Measurements from ENCODE around the gene A4GALT.
"Not testable (repeated sequence)": the region's sequence is repeated elsewhere in the genome, so short reads cannot be mapped to it uniquely, and the experiment has no call there.

Gene A4GALT, protein sequence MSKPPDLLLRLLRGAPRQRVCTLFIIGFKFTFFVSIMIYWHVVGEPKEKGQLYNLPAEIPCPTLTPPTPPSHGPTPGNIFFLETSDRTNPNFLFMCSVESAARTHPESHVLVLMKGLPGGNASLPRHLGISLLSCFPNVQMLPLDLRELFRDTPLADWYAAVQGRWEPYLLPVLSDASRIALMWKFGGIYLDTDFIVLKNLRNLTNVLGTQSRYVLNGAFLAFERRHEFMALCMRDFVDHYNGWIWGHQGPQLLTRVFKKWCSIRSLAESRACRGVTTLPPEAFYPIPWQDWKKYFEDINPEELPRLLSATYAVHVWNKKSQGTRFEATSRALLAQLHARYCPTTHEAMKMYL

DNA sequence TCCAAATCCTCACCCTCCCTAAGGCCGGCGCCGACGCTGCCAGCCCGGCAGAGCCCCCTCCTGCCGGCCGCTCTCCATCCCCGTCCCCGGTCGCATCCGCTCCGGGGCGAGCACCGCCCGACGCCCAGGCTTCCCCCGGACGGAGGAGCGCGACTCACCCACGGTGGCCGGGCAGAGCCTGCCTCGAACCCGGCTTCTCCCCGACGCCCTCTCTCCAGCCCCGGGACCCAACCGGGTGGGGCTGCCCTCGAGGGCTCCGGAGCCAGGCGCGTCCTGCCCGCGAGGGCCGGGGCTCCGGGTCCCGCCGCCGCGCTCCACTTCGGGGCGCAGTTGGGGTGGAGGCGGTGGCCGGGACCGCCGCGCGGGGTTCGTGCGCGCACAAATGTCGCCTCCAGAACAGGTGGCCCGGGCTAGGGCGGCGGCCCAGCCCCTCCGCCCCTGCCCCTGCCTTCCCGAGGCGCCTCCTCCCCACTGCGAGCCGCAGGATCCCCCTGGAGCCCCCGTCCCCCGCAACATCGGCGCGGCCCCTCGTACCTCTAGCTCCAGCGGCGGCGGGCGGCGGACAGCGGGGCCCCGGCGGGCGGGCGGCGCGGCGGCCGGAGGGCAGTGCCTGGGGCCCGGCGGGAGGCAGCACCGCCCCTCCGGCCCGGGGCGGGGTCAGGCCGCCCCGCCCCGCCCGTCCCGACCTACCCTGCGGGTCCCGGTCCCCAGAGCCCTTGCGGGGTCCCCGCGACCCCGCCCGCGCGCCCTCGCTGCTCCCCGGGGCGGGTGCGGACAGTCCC, at the start of gene A4GALT:
A4GALT (minus strand) TSS at position 608 of the 782 bp plus-strand sequence. CDS start 26,919 bp downstream, outside the sequence.
- in situ Hi-C loops (cut with HindIII; ENCODE audit: low sequenced_read_pairs): no loop called here

DNA sequence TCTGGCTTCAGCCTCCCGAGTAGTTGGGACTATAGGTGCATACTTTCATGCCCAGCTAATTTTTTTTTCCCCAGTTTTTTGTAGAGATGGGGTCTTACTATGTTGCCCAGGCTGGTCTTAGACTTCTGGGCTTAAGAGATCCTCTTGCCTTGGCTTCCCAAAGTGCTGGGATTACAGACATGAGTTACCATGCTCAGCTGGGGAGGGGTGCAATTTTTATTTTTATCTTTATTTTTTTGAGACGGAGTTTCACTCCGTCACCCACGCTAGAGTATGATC, 49.7 kb upstream of the A4GALT start:
- in situ Hi-C loops (cut with HindIII; ENCODE audit: low sequenced_read_pairs): no loop called here

DNA sequence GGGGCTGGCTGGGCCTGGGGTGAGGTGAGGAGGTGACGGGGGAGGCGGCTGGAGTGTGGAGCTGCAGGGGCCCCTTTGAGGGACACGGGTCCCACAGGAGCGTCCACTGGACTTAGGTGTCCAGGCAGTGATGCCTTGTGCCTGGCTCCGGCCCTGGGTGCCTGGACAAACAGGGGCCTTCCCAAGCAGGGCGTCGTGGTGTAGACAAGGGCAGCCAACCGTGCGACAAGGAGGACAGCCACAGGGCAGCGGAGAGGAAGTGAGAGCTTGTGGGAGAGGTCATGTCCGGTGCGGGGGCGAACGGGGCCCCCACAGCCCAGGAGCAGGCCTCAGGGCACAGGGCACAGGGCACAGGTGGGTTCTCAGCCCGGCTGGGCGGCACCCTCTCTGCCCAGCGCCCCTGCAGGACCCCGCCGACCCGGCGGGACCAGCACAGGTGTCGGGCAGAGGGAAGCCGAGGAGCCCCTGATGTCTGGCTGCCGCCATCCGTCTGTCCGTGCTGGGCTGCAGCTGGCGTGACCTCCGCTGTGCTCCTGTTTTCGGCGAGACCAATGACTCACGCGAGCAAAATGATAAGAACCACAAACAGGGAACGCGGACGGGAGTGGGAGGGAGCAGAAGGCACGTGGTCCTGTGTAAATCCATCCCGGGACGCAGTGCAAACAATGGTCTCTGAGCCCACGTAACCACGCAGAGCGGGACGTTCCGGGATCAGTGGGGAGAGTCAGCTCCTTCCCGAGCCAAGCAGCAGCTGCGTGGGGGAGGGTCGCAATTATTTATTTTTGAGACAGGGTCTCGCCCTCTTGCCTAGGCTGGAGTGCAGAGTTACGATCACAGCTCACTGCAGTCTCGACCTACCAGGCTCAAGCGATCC, 49.1 kb upstream of the A4GALT start:
- in situ Hi-C loops (cut with HindIII; ENCODE audit: low sequenced_read_pairs): no loop called here

DNA sequence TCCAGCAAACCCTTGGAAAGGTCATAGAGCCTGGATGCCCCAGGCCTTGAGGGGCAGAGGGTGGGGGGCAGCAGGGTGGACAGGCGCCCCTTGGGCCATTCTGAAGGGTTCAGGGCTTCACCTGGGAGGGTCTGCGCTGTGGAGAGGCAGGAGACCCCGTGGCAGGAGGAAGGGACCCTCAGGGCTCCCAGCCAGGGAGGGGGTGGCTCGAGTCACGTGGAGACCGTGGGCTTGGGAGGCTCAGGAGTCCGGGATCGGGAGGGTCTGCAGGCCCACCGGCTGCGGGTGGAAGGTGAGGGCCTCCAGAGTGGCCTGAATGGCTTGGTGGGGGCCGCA, 48.5 kb upstream of the A4GALT start:
- in situ Hi-C loops (cut with HindIII; ENCODE audit: low sequenced_read_pairs): no loop called here

DNA sequence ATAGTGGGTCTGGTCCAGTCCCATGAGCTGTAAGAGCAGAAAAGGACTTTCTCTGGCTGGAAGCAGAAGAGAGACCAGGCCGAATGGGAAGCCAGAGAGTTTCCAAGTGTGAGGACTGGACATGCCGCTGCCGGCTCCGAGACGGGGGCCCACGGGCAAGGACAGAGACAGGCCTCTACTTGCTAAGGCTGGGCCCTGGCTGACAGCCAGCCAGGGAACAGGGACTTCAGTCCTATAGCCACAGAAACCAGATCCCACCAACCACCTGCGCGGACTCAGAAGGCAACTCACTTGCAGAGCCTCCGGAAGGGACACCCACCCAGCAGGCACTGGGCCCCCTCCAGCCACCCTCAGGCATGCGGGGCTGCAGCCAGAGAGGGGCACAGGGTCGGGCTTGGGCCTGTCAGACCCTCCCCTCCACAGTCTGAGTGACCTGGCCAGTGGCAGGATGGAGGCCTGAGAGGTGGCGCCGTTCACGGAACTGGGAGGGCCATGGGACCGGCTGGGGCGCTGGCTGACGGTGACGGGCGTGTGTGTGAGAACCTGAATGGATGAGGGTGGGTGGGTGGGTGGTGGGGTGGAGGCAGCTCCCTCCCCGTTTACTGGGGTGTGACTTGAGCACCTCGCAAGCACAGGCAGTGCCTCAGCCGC, 47.8 kb upstream of the A4GALT start:
- in situ Hi-C loops (cut with HindIII; ENCODE audit: low sequenced_read_pairs): no loop called here

DNA sequence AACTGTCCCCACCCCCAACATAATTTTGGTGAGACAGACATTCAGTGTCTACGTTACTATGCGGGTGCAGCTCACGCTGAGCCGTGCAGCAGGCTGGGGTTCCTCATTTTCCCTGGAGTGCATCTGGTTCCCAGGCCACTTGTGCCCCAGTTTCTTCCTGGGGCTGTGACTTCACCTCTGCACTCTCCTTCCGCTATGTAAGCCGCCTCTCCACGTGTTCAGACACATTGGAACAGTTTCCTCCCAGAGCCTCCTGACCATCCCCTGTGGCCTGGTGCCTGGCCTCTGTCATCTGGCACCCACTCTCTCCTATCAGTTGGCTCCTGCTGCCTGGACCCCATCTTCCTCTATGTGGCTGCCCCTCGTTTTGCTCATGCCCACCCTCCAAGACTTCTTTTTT, 46.2 kb upstream of the A4GALT start:
- in situ Hi-C loops (cut with HindIII; ENCODE audit: low sequenced_read_pairs): no loop called here

DNA sequence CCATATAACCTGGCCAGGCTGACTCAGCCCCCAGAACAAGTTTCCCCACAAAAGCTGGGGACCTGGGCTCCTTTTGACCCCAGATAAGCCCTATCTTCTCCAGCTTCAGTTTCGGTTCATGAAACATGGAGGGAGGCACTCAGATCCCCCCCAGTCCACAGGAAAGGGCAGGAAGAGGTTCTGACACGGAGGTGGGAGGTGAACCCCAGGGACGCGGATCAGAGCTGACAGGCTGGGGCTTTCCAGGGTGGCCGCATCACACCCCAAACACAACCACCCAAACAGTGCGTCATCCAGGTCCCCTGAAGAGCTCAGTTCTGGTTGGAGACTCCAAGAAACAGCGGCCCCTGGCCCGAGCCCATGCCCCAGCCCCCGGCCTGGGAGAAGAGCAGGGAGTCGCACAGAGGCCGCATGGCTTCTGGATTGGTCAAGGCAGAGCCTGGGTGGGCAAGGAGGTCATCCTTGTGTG, 44.3 kb upstream of the A4GALT start:
- in situ Hi-C loops (cut with HindIII; ENCODE audit: low sequenced_read_pairs): no loop called here

DNA sequence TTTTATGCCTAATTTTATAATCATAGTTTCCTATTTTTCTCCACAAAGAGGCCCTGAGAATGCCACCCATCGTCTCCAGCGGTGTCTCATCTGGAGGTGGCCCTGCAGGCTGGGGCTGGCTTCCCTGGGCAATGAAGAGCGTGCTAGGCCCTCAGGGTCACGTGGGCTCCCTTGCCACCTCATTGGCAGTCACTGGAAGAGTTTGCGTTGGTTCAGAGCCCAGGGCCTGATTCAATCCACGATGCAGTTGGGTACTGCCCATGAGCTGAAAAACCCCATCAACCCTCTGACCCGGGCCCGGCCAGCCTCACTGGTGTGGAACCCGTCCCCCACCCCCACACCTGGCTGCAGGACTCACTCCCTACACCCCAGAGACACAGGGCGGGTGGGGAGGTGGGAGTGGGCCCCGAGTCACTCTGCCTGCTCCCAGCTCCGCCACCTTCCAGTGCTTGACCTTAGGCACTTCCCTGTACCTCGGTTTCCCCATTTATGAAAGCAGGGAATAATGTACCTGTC, 43.4 kb upstream of the A4GALT start:
- in situ Hi-C loops (cut with HindIII; ENCODE audit: low sequenced_read_pairs): no loop called here

DNA sequence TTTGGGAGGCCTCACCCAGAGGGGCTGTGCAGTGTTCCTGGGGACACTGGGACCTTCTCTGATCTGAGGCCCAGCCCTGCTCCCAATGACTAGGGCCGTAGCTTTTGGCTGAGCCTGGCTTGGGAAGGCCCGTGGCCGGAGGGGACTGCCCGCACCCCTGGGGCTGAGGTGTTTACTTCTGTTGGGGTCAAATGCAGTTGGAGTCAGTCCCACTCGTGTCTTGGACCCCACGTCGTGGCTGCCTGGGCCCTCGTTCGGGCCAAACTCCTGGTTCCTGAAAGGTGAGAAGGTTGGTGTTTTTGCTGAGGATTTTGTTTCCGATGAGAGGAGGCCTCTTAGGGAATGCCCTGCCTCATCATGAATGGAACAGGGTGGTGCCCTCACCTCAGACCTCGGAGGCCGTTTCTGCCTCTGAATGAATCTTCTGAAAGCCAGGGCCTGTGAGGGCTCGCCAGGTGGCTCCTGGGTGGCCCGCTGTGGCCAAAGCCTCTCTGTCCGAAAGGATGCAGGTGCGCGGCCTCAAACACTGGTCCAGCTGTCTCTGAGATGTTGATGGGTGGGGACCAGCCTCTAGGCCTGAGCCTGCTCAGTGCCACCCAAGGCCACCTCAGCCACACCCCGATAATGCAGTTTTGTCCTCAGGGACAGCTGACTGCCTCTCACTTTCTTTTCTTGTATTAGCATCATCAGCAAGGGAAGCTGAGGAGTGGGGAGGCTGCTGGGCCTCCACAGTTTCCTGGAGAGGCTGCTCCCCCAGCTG, 40.3 kb upstream of the A4GALT start:
- in situ Hi-C loops (cut with HindIII; ENCODE audit: low sequenced_read_pairs): no loop called here

DNA sequence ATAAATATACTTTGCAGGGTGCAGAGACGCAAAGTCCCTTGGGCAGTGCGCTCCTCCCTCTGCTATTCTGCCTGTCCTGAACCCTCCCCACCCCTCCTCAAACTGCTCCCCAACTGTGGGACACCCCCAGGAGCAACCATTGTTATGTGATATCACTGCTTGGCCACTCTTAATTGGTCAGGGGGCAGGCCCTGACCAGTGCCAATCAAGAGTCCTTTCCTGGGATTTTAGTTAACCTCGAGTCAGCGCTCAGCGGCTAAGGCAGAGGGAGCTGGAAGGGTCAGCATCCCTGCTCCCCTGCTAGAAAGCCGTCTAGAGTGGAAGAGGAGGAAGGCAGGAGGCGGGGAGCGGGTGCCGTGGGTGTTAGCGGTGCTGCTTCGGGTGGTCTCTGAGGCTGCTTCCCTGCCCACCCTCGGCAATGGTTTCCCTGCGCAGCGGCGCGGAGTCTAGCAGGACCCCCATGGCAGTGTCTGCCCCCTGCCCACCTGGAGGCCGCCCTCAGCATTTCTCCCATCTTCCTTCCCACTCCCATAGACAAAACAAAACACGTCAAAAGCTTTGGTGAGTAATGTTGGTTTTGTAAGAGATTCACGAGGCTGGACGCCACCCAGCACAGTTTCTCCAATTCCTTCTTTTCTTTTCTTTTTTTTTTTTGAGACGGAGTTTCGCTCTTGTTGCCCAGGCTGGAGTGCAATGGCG, 38.4 kb upstream of the A4GALT start:
- in situ Hi-C loops (cut with HindIII; ENCODE audit: low sequenced_read_pairs): no loop called here

DNA sequence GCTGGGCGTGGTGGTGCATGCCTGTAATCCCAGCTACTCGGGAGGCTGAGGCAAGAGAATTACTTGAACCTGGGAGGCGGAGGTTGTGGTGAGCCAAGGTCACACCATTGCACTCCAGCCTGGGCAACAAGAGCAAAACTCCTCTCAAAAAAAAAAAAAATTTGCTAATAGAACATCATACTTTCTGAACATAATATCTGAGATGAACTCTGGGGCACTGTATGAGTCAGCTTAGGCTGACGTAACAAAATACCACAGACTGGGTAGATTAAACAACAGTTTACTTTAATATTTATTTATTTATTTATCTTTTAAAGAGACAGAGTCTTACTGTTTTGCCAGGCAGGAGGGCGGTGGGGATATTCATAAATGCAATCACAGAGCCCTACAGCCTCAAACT, 34.9 kb upstream of the A4GALT start:
- in situ Hi-C loops (cut with HindIII; ENCODE audit: low sequenced_read_pairs): not testable (repeated sequence)

DNA sequence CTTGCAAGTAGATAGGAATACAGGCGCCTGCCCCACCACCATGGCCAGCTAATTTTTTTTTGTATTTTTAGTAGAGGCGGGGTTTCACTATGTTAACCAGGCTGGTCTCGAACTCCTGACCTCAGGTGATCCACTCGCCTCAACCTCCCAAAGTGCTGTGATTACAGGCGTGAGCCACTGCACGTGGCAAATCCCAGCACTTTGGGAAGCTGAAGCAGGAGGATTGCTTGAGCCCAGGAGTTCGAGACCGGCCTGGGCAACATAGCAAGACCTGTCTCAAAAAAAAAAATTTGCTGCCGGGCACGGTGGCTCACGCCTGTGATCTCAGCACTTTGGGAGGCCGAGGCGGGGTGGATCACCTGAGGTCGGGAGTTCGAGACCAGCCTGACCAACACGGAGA, 34.5 kb upstream of the A4GALT start:
- in situ Hi-C loops (cut with HindIII; ENCODE audit: low sequenced_read_pairs): not testable (repeated sequence)

DNA sequence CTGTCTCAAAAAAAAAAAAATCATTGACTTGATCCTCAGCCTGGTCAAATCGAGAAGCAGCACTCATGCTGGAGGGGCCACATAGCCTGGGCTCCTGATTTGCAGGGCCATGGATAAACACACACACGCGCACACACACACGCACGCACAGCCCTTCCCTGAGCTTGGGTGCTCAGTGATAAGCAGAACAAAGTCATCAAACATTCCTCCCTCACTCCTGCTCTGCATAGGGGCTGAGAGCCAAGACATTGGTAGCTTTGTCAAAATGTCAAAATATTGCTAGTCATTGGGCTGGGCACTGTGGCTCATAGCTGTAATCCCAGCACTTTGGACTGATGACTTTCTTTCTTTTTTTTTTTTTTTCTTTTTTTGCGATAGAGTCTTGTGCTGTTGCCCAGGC, 34.0 kb upstream of the A4GALT start:
- in situ Hi-C loops (cut with HindIII; ENCODE audit: low sequenced_read_pairs): no loop called here

DNA sequence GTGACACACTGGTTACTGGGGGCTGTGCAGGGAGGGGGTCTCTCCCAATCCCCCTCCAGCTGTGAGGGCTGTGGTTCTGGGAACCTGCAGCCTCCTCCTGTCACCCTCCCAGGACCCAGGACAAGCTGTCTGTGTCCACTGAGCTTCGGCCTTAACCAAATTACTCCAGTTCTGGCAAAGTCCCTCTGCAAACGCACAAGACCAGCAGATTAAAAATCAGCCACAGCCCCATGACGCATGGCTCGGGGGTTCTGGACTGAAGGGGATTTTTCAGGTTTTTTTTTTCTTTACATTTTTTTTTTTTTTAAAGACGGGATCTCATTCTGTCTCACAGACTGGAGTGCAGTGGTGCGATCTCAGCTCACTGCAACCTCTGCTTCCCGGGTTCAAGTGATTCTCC, 32.2 kb upstream of the A4GALT start:
- in situ Hi-C loops (cut with HindIII; ENCODE audit: low sequenced_read_pairs): no loop called here

DNA sequence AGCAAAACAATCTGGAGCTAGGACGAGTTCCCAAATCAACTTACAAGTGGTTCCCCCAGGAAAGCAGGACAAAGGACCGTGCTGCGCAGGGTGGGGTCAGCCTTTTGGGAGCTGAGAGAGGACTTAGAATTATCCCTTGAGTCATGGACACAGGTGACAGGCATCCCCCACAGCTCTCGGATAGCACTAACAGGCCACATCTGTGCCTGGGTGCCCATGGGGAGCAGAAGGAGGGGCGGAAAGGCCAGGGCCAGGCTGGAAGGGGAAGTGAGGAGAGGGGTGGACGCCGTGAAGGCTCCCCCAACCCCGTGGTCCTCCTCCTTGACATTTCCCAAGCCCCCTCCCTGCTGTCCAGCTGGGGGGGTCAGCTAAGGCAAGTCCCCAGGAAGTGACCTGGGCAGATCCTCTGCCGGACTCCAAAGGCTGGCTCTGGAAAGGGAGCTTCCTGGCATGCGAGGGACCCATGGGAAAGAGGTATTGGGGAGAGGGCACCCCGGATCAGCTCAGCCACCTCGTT, 31.6 kb upstream of the A4GALT start:
- in situ Hi-C loops (cut with HindIII; ENCODE audit: low sequenced_read_pairs): no loop called here

DNA sequence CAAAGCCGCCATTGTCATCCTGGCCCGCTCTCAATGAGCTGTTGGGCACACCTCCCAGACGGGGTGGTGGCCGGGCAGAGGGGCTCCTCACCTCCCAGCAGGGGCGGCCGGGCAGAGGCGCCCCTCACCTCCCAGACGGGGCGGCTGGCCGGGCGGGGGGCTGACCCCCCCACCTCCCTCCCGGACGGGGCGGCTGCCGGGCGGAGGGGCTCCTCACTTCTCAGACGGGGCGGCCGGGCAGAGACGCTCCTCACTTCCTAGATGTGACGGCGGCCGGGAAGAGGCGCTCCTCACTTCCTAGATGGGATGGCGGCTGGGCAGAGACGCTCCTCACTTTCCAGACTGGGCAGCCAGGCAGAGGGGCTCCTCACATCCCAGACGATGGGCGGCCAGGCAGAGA, 29.8 kb upstream of the A4GALT start:
- in situ Hi-C loops (cut with HindIII; ENCODE audit: low sequenced_read_pairs): not testable (repeated sequence)

DNA sequence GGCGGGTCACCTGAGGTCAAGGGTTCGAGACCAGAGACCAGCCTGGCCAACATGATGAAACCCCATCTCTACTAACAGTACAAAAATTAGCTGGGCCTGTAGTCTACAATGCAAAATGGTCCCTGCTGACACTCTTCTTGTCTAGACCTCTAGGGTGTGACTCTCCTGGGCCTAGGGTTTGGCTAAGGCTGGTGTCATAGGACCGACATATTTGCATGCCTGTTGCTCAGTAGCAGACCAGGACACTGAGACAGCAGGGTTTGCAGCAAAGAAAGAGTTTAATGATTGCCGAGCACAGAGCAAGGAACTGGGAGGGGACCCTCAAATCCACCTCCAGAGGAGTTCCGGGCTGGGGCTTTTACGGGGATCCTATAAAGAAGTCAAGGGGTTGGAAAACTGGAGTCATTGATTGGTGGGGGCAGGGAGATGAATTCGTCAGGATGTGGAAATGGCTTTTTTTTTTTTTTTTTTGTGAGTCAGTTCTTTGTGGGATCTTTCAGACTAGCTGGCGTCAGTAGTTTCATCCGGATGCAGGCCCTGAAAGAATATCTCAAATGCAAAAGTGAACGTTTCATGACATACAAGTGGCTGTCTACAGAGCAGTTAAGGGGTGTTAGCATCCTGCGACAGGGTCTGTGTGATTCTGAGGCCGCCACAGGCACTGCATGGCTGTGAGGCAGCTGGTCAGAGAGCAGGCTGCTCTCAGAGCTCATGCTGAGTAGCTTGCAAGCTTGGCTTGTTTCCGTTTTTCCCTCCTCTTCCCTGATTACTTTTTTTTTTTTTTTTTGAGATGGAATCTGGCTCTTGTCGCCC, 27.2 kb upstream of the A4GALT start:
- in situ Hi-C loops (cut with HindIII; ENCODE audit: low sequenced_read_pairs): loop anchor here (10.0 kb wide), 1 partner anchor 113 kb away; no protein-coding TSS in a partner anchor

DNA sequence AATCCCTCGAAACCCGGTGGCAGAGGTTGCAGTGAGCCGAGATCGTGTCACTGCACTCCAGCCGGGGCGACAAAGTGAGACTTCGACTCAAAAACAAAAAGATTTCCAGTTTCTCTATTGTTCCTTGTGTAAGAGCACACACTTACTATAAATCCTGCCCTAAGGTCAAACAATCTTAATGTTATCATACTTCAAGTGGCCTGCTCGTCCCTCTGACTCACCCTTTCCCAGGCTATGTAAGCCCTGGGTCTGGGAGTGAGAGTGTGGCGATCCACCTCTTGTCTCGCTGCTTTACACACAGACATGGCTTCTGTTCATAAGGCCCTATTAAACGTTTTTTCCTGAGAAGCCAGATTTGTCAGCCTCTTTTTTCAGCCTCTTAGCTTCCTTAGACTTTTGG, 24.4 kb upstream of the A4GALT start:
- in situ Hi-C loops (cut with HindIII; ENCODE audit: low sequenced_read_pairs): loop anchor here (10.0 kb wide), 1 partner anchor 110 kb away; no protein-coding TSS in a partner anchor
